HG02678 (cell line): ENCODE data around the gene DAPL1.

Experiments used
- ATAC-seq: cut with Tn5 transposase; IDR thresholded peaks from one replicate; pipeline ENCODE4 v1.9.1; 2021; ENCODE audit warnings: mild to moderate bottlenecking, moderate library complexity; ENCODE audit not compliant: unreplicated experiment

The DAPL1 gene

DNA sequence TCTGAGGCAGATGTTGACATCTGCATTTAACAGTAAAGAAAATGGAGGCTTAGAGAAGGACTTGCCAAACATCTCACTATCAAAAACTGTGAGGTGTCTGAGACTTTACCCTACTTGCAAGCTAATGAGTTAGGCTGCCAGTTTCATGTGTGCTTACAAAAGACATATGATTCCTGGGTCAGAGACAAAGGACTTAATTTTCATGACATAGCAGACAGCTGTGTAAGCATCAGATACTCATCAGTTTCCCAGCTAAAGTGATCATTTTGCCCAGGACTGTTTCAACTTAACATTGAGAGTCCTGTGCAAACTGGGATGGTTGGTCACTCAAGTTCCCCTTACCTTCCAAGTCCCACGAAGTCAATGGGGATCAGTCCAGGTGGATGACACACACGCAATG, 18.9 kb upstream of the DAPL1 start:
- ATAC-seq, result no peak

- no peak for ATAC-seq
Measured at GRCh38 chr2:158777077-158777476, 18.0 kb upstream of the DAPL1 start.

DNA sequence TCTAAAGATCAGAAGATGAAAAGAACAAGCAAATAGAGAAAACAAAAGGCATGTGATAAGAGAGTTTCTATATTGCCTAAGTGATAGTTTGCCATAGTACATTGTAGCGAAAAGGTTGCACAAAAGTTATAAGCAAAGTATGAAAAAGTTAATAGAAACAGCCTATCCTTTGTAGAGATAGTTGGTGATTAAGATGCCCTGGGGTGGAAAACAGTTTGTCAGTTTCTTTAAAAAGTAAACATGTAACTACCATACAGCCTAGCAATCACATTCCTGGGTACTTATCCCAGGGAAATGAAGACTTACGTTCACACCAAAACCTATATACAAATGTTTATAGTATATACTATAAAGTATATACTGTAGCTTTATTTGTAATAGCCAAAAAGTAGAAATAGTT, 16.9 kb upstream of the DAPL1 start:
- no peak for ATAC-seq

GRCh38 chr2:158779621-158780020, 15.5 kb upstream of the DAPL1 start:
- ATAC-seq, result no peak

DNA sequence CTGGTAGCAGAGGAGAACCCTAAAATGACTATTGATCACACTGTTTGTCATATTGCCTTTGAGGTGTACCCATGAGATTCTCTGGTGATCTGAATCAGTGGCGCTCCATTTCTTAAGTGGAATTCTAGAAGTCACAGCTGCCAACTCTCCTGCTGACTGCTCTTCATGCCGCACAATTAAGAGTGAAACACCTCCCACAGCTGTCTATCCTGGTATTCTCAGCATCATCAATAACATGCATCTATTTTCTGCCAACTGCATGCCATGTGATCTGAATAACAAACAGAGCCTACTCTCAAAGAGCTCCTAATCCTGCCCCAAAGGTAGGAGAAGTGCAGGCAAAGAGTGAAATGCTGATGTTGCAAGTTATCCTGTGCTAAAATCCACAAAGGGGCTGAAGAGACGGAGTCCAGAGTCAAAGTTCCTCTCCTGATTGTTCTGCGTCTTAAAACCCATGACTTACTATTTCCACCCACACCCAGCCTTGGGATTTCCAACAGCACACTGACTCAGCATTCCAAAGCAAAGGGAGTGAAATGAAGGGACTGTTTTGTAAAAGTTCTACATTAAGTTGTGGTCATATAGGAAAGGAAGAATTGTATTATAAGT, 13.7 kb upstream of the DAPL1 start:
- no peak for ATAC-seq

- ATAC-seq, result no peak
Measured at GRCh38 chr2:158782136-158782535, 13.0 kb upstream of the DAPL1 start.

GRCh38 chr2:158782616-158783015, 12.5 kb upstream of the DAPL1 start:
- ATAC-seq, result no peak

DNA sequence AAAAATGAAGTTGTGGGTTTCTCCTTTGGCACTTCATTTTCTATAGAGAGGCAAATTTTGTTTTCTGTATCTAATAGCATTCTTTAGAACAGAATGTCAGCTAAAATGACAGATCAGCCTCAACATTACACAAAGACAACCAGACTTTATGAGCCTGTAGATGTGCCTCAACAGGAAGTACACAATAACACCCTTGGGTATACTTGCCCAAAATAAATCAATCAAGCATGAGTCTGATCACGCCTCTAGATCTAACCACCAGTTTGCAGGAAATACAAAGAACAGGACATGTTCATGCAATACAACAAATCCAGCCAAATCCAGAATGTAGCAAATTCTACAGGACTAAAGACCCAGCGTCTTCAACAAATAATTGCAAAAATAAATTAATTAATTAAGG, 11.2 kb upstream of the DAPL1 start:
- no peak for ATAC-seq

DNA sequence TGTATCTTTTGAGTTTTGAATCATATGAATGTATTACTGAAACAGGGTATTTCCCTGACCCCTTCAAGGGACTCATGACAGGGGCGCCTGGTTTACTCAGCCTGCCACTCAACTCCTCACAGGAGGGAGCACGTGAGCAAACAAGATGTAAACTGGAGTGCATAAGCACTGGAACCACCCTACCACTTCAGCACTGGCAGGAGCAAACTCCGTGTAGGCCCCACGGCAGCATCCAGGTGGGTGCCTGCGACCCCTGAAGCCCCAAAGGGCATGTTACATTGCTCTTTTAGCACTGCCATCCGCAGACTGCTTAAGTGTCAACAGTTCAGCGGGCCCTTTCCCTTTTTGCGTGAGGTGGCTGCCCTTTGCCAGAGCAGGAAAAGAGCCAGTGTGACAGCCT, 8.2 kb upstream of the DAPL1 start:
- ATAC-seq, result no peak

DNA sequence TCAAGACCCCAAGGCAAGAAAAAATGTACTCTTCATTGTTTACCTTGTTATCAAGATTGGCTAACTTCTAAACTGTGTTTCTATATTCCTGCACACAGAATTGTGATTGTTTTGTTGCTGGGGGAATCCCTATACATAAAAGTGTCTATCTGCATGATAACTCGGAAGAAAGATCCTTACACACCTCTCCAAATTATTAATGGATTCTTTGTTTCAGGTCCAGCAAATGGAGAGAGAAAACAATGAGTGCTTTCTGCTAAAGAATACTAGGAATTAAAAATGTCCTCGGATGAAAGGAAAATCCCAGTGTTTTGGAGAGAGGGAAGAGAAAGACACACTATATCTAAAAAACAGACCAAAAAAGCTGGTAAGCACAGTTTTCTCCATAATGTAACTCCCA, 6.2 kb upstream of the DAPL1 start:
- ATAC-seq, result no peak

DNA sequence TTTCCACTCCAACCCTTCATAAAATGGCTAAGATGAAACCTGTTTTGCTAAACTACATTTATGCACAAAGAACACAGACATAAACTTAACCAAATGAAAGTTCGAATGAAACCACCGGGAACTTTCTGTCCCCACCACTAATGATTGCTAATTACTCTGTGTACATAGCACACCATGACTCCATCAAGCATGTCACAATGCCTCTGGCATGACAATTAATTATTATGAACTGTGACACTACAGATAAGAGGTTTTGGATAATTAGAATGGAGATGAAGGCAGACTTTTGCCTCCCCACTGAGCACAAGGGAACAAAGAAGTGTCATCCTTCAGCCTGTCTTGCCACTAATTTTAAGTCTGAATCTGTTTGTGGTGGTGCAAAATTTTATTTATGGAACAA, 1.5 kb downstream of the DAPL1 start:
- ATAC-seq, result no peak

- ATAC-seq, result no peak
Measured at GRCh38 chr2:158797963-158798700, 3.0 kb downstream of the DAPL1 start.

- no peak for ATAC-seq
Measured at GRCh38 chr2:158799181-158799580, 4.1 kb downstream of the DAPL1 start.

DNA sequence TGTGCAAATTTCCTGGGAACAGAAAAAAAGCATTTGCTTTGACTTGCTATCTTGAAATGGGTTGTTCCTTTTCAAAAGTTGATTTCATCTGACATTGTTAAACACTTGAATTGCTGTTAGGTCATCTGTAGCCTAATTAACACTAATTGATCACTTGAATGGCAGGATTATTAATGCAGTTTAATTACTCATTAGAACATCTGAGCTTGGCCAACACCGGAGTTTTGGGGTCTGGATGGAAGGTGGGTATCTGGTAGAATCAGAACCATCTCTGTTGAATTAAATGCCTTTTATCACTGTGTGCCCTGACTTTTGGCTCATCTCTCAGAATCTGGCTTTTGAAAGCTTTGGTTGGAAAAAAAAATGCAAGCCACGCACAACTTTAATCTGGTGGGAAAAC, 8.4 kb downstream of the DAPL1 start:
- no peak for ATAC-seq

- no peak for ATAC-seq
Measured at GRCh38 chr2:158805255-158805654, 10.1 kb downstream of the DAPL1 start.

DNA sequence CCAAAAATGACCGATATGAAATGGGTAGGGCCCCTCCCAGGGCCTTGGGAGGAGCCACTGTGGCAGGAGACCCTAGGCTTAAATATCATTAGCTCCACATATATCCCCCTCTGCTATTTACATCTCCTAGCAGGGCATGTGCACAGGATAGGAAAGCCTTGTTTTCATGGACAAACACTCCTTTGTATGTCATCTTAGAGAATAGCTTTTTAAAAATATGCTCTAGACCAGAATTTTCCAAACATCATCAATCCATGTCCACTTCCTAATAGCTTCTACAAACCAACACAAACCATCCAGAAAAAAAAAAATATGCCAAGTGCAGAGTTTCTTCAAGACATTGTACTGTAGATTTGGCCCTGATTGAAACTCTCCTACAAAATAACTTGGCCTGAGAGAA, 10.8 kb downstream of the DAPL1 start:
- no peak for ATAC-seq

GRCh38 chr2:158806941-158807340, 11.8 kb downstream of the DAPL1 start:
- no peak for ATAC-seq

DNA sequence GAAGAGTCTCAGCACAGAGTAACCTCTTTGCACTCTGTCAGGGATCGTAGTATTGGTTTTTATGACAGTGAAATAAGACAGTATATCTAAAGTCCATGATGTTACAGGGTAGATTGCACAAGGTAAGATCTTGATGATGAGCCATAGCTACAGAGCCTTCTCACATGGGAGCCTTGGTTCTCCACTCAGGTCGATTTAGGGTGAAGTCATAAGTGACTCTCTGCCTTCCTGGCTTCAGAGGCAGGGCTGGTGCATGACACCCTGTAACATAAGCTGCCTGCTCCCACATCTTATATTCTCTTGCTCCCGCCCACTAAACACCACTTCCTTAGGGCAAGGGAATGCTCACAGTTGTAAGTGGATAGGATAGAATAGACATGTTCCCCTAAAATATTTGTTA, 13.3 kb downstream of the DAPL1 start:
- ATAC-seq, result no peak

GRCh38 chr2:158809816-158810215, 14.7 kb downstream of the DAPL1 start:
- no peak for ATAC-seq

GRCh38 chr2:158810731-158811460, 15.8 kb downstream of the DAPL1 start:
- ATAC-seq, result no peak

DNA sequence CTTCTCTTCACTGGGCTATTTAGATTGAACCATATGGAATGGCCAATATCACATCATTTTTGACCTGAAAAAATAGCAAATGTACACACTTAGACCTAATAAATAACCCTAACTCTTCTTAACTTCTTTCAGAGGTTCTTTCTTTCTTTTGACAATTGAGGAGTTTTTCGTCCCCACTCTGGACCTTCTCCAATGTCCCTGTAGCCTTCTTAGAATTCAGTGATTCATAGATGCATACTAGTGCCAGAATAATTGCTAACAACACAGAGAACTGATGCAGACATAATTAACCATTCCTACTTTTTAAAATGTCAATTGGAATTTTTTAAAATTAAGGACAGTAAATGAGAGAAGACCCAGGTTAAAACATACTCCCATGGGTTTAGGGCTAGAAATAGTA, 20.0 kb downstream of the DAPL1 start:
- no peak for ATAC-seq

- no peak for ATAC-seq
Measured at GRCh38 chr2:158815658-158816057, 20.5 kb downstream of the DAPL1 start.
